ENCODE results near the gene ARHGEF6.

- no peak for TF ChIP-seq POLR2A (IDR thresholded peaks at IDR 0.05)
- no peak for TF ChIP-seq CTCF (IDR thresholded peaks at IDR 0.05)
These were observed 29.8 kb upstream of the ARHGEF6 start for GRCh38 chrX:136810493-136810892.
